ENCODE measurements around the gene HBZ.

HBZ gene

GRCh38 chr16:165539-166374 lies 13.3 kb downstream of the HBZ start, which contains the start of gene HBM:
Gene HBM (plus strand): TSS chr16:165978. CDS start chr16:165998, 20 bp downstream.
- ATAC-seq: peak; percentile 6; the same call in 1 of the 3 replicates
- TF ChIP-seq TCF4 (CRISPR knock-in tag; IDR thresholded peaks at IDR 0.05; ENCODE audit: borderline replicate concordance): no peak

- TF ChIP-seq ZFP30 (CRISPR knock-in tag; IDR thresholded peaks at IDR 0.05): no peak
- no peak for TF ChIP-seq CSRNP3 (CRISPR knock-in tag; IDR thresholded peaks at IDR 0.05)
- no peak for TF ChIP-seq PPARA (CRISPR knock-in tag; IDR thresholded peaks at IDR 0.05; ENCODE audit: borderline replicate concordance)
- no peak for TF ChIP-seq CSDC2 (CRISPR knock-in tag; IDR thresholded peaks at IDR 0.05)
- no peak for ATAC-seq
These were observed 14.1 kb downstream of the HBZ start for GRCh38 chr16:166375-167121.

- TF ChIP-seq ISL1 (CRISPR knock-in tag; IDR thresholded peaks at IDR 0.05) (no peak), TSHZ2 (CRISPR knock-in tag; IDR thresholded peaks at IDR 0.05) (no peak), ZNF8 (CRISPR knock-in tag; IDR thresholded peaks at IDR 0.05) (no peak), ZNF565 (CRISPR knock-in tag; conservative IDR thresholded peaks at IDR 0.05; ENCODE audit: low read depth) (no peak), CSRNP3 (CRISPR knock-in tag; IDR thresholded peaks at IDR 0.05) (no peak), POU6F1 (CRISPR knock-in tag; IDR thresholded peaks at IDR 0.05; ENCODE audit: borderline replicate concordance, low read depth) (no peak), CREB5 (CRISPR knock-in tag; IDR thresholded peaks at IDR 0.05; ENCODE audit: low read depth) (no peak), ZC3H10 (CRISPR knock-in tag; IDR thresholded peaks at IDR 0.05) (no peak), PPARA (CRISPR knock-in tag; IDR thresholded peaks at IDR 0.05; ENCODE audit: borderline replicate concordance) (no peak)
These were observed 14.8 kb downstream of the HBZ start for GRCh38 chr16:167122-167690.

GRCh38 chr16:168424-168823 lies 16.0 kb downstream of the HBZ start:
- no peak for ATAC-seq
- no peak for TF ChIP-seq CREB5 (CRISPR knock-in tag; IDR thresholded peaks at IDR 0.05; ENCODE audit: low read depth)
- TF ChIP-seq ZNF8 (CRISPR knock-in tag; IDR thresholded peaks at IDR 0.05): no peak
- TF ChIP-seq ZNF70 (CRISPR knock-in tag; IDR thresholded peaks at IDR 0.05): no peak
- no peak for TF ChIP-seq CSDC2 (CRISPR knock-in tag; IDR thresholded peaks at IDR 0.05)
- no peak for TF ChIP-seq PPARA (CRISPR knock-in tag; IDR thresholded peaks at IDR 0.05; ENCODE audit: borderline replicate concordance)
- no peak for TF ChIP-seq GLIS3 (CRISPR knock-in tag; IDR thresholded peaks at IDR 0.05)
- no peak for TF ChIP-seq ESRRG (CRISPR knock-in tag; IDR thresholded peaks at IDR 0.05)
- TF ChIP-seq ISL1 (CRISPR knock-in tag; IDR thresholded peaks at IDR 0.05): no peak
- TF ChIP-seq ARNTL (CRISPR knock-in tag; IDR thresholded peaks at IDR 0.05; ENCODE audit: borderline replicate concordance, low read depth): no peak
- TF ChIP-seq TSHZ2 (CRISPR knock-in tag; IDR thresholded peaks at IDR 0.05): no peak
- TF ChIP-seq OSR1 (CRISPR knock-in tag; IDR thresholded peaks at IDR 0.05): no peak
- TF ChIP-seq ZC3H10 (CRISPR knock-in tag; IDR thresholded peaks at IDR 0.05): no peak
- no peak for TF ChIP-seq TOX (CRISPR knock-in tag; IDR thresholded peaks at IDR 0.05; ENCODE audit: borderline replicate concordance)
- TF ChIP-seq ZFP30 (CRISPR knock-in tag; IDR thresholded peaks at IDR 0.05): no peak
- no peak for TF ChIP-seq RARB (CRISPR knock-in tag; IDR thresholded peaks at IDR 0.05)
- no peak for TF ChIP-seq ZNF565 (CRISPR knock-in tag; conservative IDR thresholded peaks at IDR 0.05; ENCODE audit: low read depth)

More at GRCh38 chr16:167122-167690, 14.8 kb downstream of the HBZ start:
- no peak for ATAC-seq

All from SK-N-SH treated with all-trans-retinoic acid at 6 μM for 48 hours (cell line).